ENCODE results near the gene RPS29. TPM values are rescaled to one million over a fixed set of nuclear protein-coding genes. Genes with fewer than 3 reads are reported as not detected.

Gene RPS29
- polyA plus RNA-seq, 2 of the 4 experiments (the other 2 are of a cell fraction) = 3,539 to 3,909 TPM

GRCh38 chr14:49612671-49613070 lies 26.5 kb upstream of the RPS29 start:
- no peak for DNase-seq (ENCODE audit: low read depth in 1 of 2, low spot score in 1 of 2)
- H3K9me3 ChIP-seq = no peaks in the 10 kb centered on the region
- TF ChIP-seq BCL3 (IDR thresholded peaks at IDR 0.05) (no peak), TP53 (CRISPR knock-in tag; IDR thresholded peaks at IDR 0.05) (no peak), KDM5A (IDR thresholded peaks at IDR 0.05) (no peak), MAX (IDR thresholded peaks at IDR 0.05) (no peak), FOSL2 (IDR thresholded peaks at IDR 0.05) (no peak), FOSL2 (CRISPR knock-in tag; IDR thresholded peaks at IDR 0.05) (no peak), CBX2 (IDR thresholded peaks at IDR 0.05; ENCODE audit: borderline replicate concordance, low read depth) (no peak), HDAC2 (IDR thresholded peaks at IDR 0.05) (no peak), RAD21 (conservative IDR thresholded peaks at IDR 0.05 in 1 of 2, IDR thresholded peaks at IDR 0.05 in 1 of 2) (no peak), TFCP2L1 (CRISPR knock-in tag; IDR thresholded peaks at IDR 0.05) (no peak), RNF2 (IDR thresholded peaks at IDR 0.05; ENCODE audit: borderline replicate concordance, low read depth) (no peak), EHMT2 (IDR thresholded peaks at IDR 0.05; ENCODE audit: low read depth) (no peak)
- ChIA-PET CTCF (interaction anchor here (0.5 to 2.6 kb wide), 3 partner anchors 8 to 235 kb away, joined by 3 to 7 read pairs (median 3); partner anchors contain the start of genes MGAT2 and RPL36AL), POLR2A (interaction anchor here (1.1 kb wide), 2 partner anchors 8 to 9 kb away, joined by 3 to 4 read pairs; partner anchors contain the start of genes MGAT2 and RPL36AL)
- no peak for FAIRE-seq
- 92% methylated on average over 8 of the region's 8 CpGs for WGBS (ENCODE audit: missing lambda C conversion rate)
- H3K4me3 ChIP-seq = no peak overlapping the region
- no peak overlapping the region for H3K4me2 ChIP-seq
- H3K27ac ChIP-seq = no peak overlapping the region
- peaks cover 12% of the 10 kb centered on the region for H3K4me1 ChIP-seq
- ATAC-seq = no peak

- no peak overlapping the region for H3K27ac ChIP-seq
- no peaks in the 10 kb centered on the region for H3K9me3 ChIP-seq
- TF ChIP-seq HMGXB4 (CRISPR knock-in tag; IDR thresholded peaks at IDR 0.05; ENCODE audit: borderline replicate concordance) (no peak), TP53 (CRISPR knock-in tag; IDR thresholded peaks at IDR 0.05) (no peak), ELK1 (IDR thresholded peaks at IDR 0.05; ENCODE audit: low read depth, low read length) (no peak), REST (IDR thresholded peaks at IDR 0.05) (no peak), SREBF2 (IDR thresholded peaks at IDR 0.05) (no peak), MYC (IDR thresholded peaks at IDR 0.05; ENCODE audit: borderline replicate concordance, low read length) (no peak), POLR2AphosphoS2 (conservative IDR thresholded peaks at IDR 0.05; ENCODE audit: low read length) (no peak), GATA3 (IDR thresholded peaks at IDR 0.05; ENCODE audit: borderline replicate concordance) (no peak), HOXA7 (CRISPR knock-in tag; IDR thresholded peaks at IDR 0.05) (no peak), MAFK (IDR thresholded peaks at IDR 0.05; ENCODE audit: partially characterized antibody) (no peak), BCL3 (IDR thresholded peaks at IDR 0.05) (no peak), EHMT2 (IDR thresholded peaks at IDR 0.05; ENCODE audit: low read depth) (no peak), CEBPB (IDR thresholded peaks at IDR 0.05) (no peak), NPAS2 (CRISPR knock-in tag; IDR thresholded peaks at IDR 0.05; ENCODE audit: borderline replicate concordance) (no peak), BHLHE40 (IDR thresholded peaks at IDR 0.05; ENCODE audit: low read depth, low read length) (no peak), MAZ (IDR thresholded peaks at IDR 0.05; ENCODE audit: borderline replicate concordance, low read depth, low read length) (no peak), JUNB (IDR thresholded peaks at IDR 0.05) (no peak), ESRRA (IDR thresholded peaks at IDR 0.05; ENCODE audit: borderline replicate concordance, low read length) (no peak), RARB (CRISPR knock-in tag; IDR thresholded peaks at IDR 0.05) (no peak), MAX (IDR thresholded peaks at IDR 0.05) (no peak)
- DNase-seq (ENCODE audit: low read depth in 1 of 2, low spot score in 1 of 2) (no peak), FAIRE-seq (no peak), ATAC-seq (no peak)
- WGBS (ENCODE audit: missing lambda C conversion rate) = 90% methylated on average over 4 of the region's 4 CpGs
- ChIA-PET CTCF (interaction anchor here (0.5 to 2.6 kb wide), 3 partner anchors 9 to 236 kb away, joined by 3 to 7 read pairs (median 3); partner anchors contain the start of genes MGAT2 and RPL36AL), POLR2A (interaction anchor here (0.7 to 1.1 kb wide), 3 partner anchors 8 to 250 kb away, joined by 3 to 4 read pairs (median 4); partner anchors contain the start of genes MGAT2 and RPL36AL)
- H3K4me2 ChIP-seq = no peak overlapping the region
- no peak overlapping the region for H3K4me3 ChIP-seq
- peaks cover 8% of the 10 kb centered on the region; the same call in 2 of the 3 replicates for H3K4me1 ChIP-seq
Observed at GRCh38 chr14:49612251-49612650, 26.1 kb upstream of the RPS29 start.
